OCI-LY1 (cell line): Measurements from ENCODE around the gene ZSCAN2.
A peak's percentile ranks its signal among the peaks of the same experiment; 100 is the strongest.

Experiments
- H2AFZ ChIP-seq: fragments of 200-600 bp; sonication (generic), shearing (Covaris generic); 2 replicates; pipeline ENCODE4 v1.6.0; 2014; ENCODE audit warnings: antibody characterized with exemption, mild to moderate bottlenecking, low read length
- H3F3A ChIP-seq: fragments of 200-600 bp; sonication (generic), shearing (Covaris generic); 2 replicates; pipeline ENCODE4 v1.6.0; 2014; ENCODE audit warnings: mild to moderate bottlenecking, antibody characterized with exemption, low read length, moderate library complexity; ENCODE audit not compliant: insufficient read depth
- H3K27ac ChIP-seq: fragments of 200-600 bp; sonication (generic); 2 replicates; pipeline ENCODE4 v1.5.1; 2014; ENCODE audit warnings: low read length, mixed run types, mild to moderate bottlenecking, low read depth; ENCODE audit not compliant: poor library complexity, severe bottlenecking
- H3K27me3 ChIP-seq: fragments of 200-600 bp; sonication (generic); 2 replicates; pipeline ENCODE4 v1.6.0; 2014; ENCODE audit warnings: antibody characterized with exemption, mild to moderate bottlenecking, low read length, moderate library complexity; ENCODE audit not compliant: insufficient read depth
- H3K36me3 ChIP-seq: fragments of 200-600 bp; sonication (generic); 2 replicates; pipeline ENCODE4 v1.6.1; 2014; ENCODE audit warnings: mild to moderate bottlenecking, antibody characterized with exemption, low read length, moderate library complexity, mixed read lengths; ENCODE audit not compliant: insufficient read depth
- H3K4me1 ChIP-seq: fragments of 200-600 bp; sonication (generic); 2 replicates; pipeline ENCODE4 v1.5.1; 2014; ENCODE audit warnings: mild to moderate bottlenecking, low read length, moderate library complexity; ENCODE audit not compliant: insufficient read depth, severe bottlenecking
- H3K4me2 ChIP-seq: fragments of 200-600 bp; sonication (generic), shearing (Covaris generic); 2 replicates; pipeline ENCODE4 v1.6.1; 2014; ENCODE audit warnings: low read length
- H3K4me3 ChIP-seq: fragments of 200-600 bp; sonication (generic); 2 replicates; pipeline ENCODE4 v1.5.1; 2014; ENCODE audit warnings: low read length, low read depth, mild to moderate bottlenecking, mixed read lengths; ENCODE audit not compliant: poor library complexity, severe bottlenecking
- H3K79me2 ChIP-seq: fragments of 200-600 bp; shearing (Covaris generic); 2 replicates; pipeline ENCODE4 v1.6.1; 2016; ENCODE audit warnings: mixed run types, low read length, mixed read lengths; ENCODE audit not compliant: insufficient read depth
- H3K9ac ChIP-seq: fragments of 200-600 bp; sonication (generic), shearing (Covaris generic); 2 replicates; pipeline ENCODE4 v1.6.1; 2014; ENCODE audit warnings: mild to moderate bottlenecking, low read length, mixed read lengths
- H3K9me2 ChIP-seq: fragments of 200-600 bp; sonication (generic), shearing (Covaris generic); 2 replicates; pipeline ENCODE4 v1.6.1; 2014; ENCODE audit warnings: low read depth, mild to moderate bottlenecking, low read length, mixed read lengths
- H3K9me3 ChIP-seq: fragments of 200-600 bp; shearing (Covaris generic); 2 replicates; pipeline ENCODE4 v1.6.1; 2014; ENCODE audit warnings: low read length, mixed read lengths
- H4K20me1 ChIP-seq: fragments of 200-600 bp; sonication (generic), shearing (Covaris generic); 2 replicates; pipeline ENCODE4 v1.6.0; 2016; ENCODE audit warnings: mild to moderate bottlenecking, low read length; ENCODE audit not compliant: insufficient read depth
- CTCF ChIP-seq: fragments of 200-600 bp; sonication (generic), shearing (Covaris generic); IDR thresholded peaks from 2 replicates; pipeline ENCODE4 v1.5.1; 2017; ENCODE audit warnings: mild to moderate bottlenecking, antibody characterized with exemption, low read length, moderate library complexity, mixed read lengths
- EZH2 ChIP-seq: fragments of 200-600 bp; sonication (generic), shearing (Covaris generic); IDR thresholded peaks from 2 replicates; pipeline ENCODE4 v1.8.0; 2017; ENCODE audit warnings: borderline replicate concordance, mixed run types, mild to moderate bottlenecking, antibody characterized with exemption, low read length, moderate library complexity, mixed read lengths

The ZSCAN2 gene

GRCh38 chr15:84598250-84598649 is 2.6 kb upstream of the ZSCAN2 start:
- Histone ChIP-seq H3F3A (no peaks in the 10 kb centered on the region), H4K20me1 (no peaks in the 10 kb centered on the region), H2AFZ (0 out of 2 replicates have a peak overlapping the region, but pooled peaks have one; percentile 2), H3K4me3 (peak overlapping the region; percentile 6), H3K4me1 (peaks cover 44% of the 10 kb centered on the region), H3K27me3 (no peaks in the 10 kb centered on the region), H3K27ac (peak overlapping the region; percentile 95), H3K4me2 (peak overlapping the region; percentile 56), H3K9me2 (no peaks in the 10 kb centered on the region), H3K9ac (peak overlapping the region; percentile 39), H3K79me2 (peaks cover 5% of the 10 kb centered on the region; the same call in 1 of the 2 replicates), H3K36me3 (no peaks in the 10 kb centered on the region; the same call in 1 of the 2 replicates), H3K9me3 (no peaks in the 10 kb centered on the region)
- peak; percentile 19; the same call in 1 of the 2 replicates for TF ChIP-seq CTCF
- TF ChIP-seq EZH2: no peak

- Histone ChIP-seq H3K9me2 (no peaks in the 10 kb centered on the region), H3K9ac (peak overlapping the region; percentile 39; the same call in 1 of the 2 replicates), H3K4me1 (peaks cover 47% of the 10 kb centered on the region), H3K27ac (peak overlapping the region; percentile 95), H3K27me3 (no peaks in the 10 kb centered on the region), H4K20me1 (no peaks in the 10 kb centered on the region), H3K4me2 (peak overlapping the region; percentile 56), H3F3A (no peaks in the 10 kb centered on the region), H3K9me3 (no peaks in the 10 kb centered on the region), H3K36me3 (peaks cover 4% of the 10 kb centered on the region; the same call in 1 of the 2 replicates), H2AFZ (no peak overlapping the region), H3K4me3 (peak overlapping the region; percentile 6), H3K79me2 (peaks cover 5% of the 10 kb centered on the region; the same call in 1 of the 2 replicates)
- TF ChIP-seq CTCF (peak; percentile 93), EZH2 (no peak)
Measured at GRCh38 chr15:84598993-84599392, 1.8 kb upstream of the ZSCAN2 start.

GRCh38 chr15:84599906-84600305 is 903 bp upstream of the ZSCAN2 start:
- H2AFZ ChIP-seq: no peak overlapping the region

More at GRCh38 chr15:84599906-84600305, 903 bp upstream of the ZSCAN2 start:
- H3K9ac ChIP-seq: no peak overlapping the region
- H4K20me1 ChIP-seq: no peaks in the 10 kb centered on the region
- no peak overlapping the region for H3K4me3 ChIP-seq
- no peaks in the 10 kb centered on the region for H3K9me2 ChIP-seq
- no peaks in the 10 kb centered on the region for H3K27me3 ChIP-seq
- peaks cover 10% of the 10 kb centered on the region; the same call in 1 of the 2 replicates for H3K36me3 ChIP-seq
- H3K79me2 ChIP-seq: peaks cover 5% of the 10 kb centered on the region; the same call in 1 of the 2 replicates
- peak overlapping the region; percentile 95 for H3K27ac ChIP-seq
- H3K4me1 ChIP-seq: peaks cover 51% of the 10 kb centered on the region
- TF ChIP-seq CTCF (no peak), EZH2 (no peak)
- peak overlapping the region; percentile 47 for H3K4me2 ChIP-seq
- H3K9me3 ChIP-seq: no peaks in the 10 kb centered on the region
- no peaks in the 10 kb centered on the region for H3F3A ChIP-seq
